Fibroblast of lung (primary cell): ENCODE results near the gene NDUFA13.

Source experiments
- CTCF ChIP-seq, 2 donors: IDR thresholded peaks in 1 of 2; conservative IDR thresholded peaks in 1 of 2; 1 replicate in 1 of 2; 2 replicates in 1 of 2; pipeline ENCODE4 v1.5.1; 2011 to 2012; ENCODE audit warnings: low read length in 2 of 2, control low read depth in 1 of 2, inconsistent platforms in 1 of 2, low read depth in 1 of 2, mild to moderate bottlenecking in 1 of 2
- EZH2 ChIP-seq: IDR thresholded peaks from 2 replicates; pipeline ENCODE4 v1.5.1; 2012; ENCODE audit warnings: low read length, control low read depth, mild to moderate bottlenecking; ENCODE audit errors: missing control alignments

GRCh38 chr19:19471682-19472081 lies 44.3 kb upstream of the NDUFA13 start:
- no peak for TF ChIP-seq CTCF (conservative IDR thresholded peaks at IDR 0.05 in 1 of 2, IDR thresholded peaks at IDR 0.05 in 1 of 2; ENCODE audit: low read depth in 1 of 2, low read length in 2 of 2)
- no peak for TF ChIP-seq EZH2
